GM19452 (cell line): Measurements from ENCODE around the gene LEMD1.
"Not testable (repeated sequence)": the region's sequence is repeated elsewhere in the genome, so short reads cannot be mapped to it uniquely, and the experiment has no call there.

Experiments used
- ATAC-seq: cut with Tn5 transposase; IDR thresholded peaks from one replicate; pipeline ENCODE4 v1.9.1; 2021; ENCODE audit not compliant: unreplicated experiment

LEMD1 gene

GRCh38 chr1:205447457-205448341 lies 25.8 kb upstream of the LEMD1 start:
- ATAC-seq: no peak

GRCh38 chr1:205446828-205447227 lies 25.0 kb upstream of the LEMD1 start:
- no peak for ATAC-seq

GRCh38 chr1:205445646-205445935 lies 23.7 kb upstream of the LEMD1 start:
- ATAC-seq: no peak

GRCh38 chr1:205444931-205445645 lies 23.2 kb upstream of the LEMD1 start:
- no peak for ATAC-seq

- no peak for ATAC-seq
Measured at GRCh38 chr1:205444300-205444930, 22.6 kb upstream of the LEMD1 start.

- no peak for ATAC-seq
Measured at GRCh38 chr1:205443585-205444299, 21.9 kb upstream of the LEMD1 start.

- ATAC-seq: no peak
Measured at GRCh38 chr1:205442051-205442725, 20.3 kb upstream of the LEMD1 start.

GRCh38 chr1:205441716-205442050 lies 19.8 kb upstream of the LEMD1 start:
- ATAC-seq: no peak

- no peak for ATAC-seq
Measured at GRCh38 chr1:205441318-205441633, 19.4 kb upstream of the LEMD1 start.

- peak; percentile 82 for ATAC-seq
Measured at GRCh38 chr1:205440476-205441317, 18.8 kb upstream of the LEMD1 start.

GRCh38 chr1:205440121-205440475 lies 18.2 kb upstream of the LEMD1 start:
- no peak for ATAC-seq

GRCh38 chr1:205438213-205439158 lies 16.6 kb upstream of the LEMD1 start:
- no peak for ATAC-seq

- ATAC-seq: no peak
Measured at GRCh38 chr1:205437570-205437969, 15.7 kb upstream of the LEMD1 start.

GRCh38 chr1:205436776-205437410 lies 15.0 kb upstream of the LEMD1 start:
- ATAC-seq: no peak

GRCh38 chr1:205435578-205436573 lies 14.0 kb upstream of the LEMD1 start:
- ATAC-seq: no peak

GRCh38 chr1:205434738-205435137 lies 12.9 kb upstream of the LEMD1 start:
- ATAC-seq: no peak

GRCh38 chr1:205432692-205433091 lies 10.8 kb upstream of the LEMD1 start:
- ATAC-seq: not testable (repeated sequence)
